ENCODE measurements around the gene RTN4RL1.

The RTN4RL1 gene

DNA sequence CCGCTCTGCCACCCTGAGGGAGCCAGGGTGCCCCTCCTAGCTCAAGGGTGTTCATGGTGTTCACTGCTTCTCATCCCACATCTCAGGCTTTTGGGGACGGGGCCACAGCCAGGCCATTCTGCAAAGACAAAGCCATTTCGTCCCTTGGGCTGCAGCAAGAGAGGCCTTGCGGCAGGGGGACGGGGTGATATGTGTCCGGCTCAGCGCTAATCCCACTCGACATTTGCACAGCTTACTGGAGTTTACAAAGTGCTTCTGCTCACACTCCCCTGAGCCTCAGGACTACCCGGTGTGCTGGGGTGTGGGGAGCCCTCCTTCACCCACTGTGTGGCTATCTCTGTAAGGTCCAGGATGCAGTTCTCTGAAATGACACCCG, 84.3 kb downstream of the RTN4RL1 start:
- H3K4me3 ChIP-seq (replicated peaks; ENCODE audit: low read depth, low read length): no peak overlapping the region
- TF ChIP-seq CTCF (IDR thresholded peaks at IDR 0.05; ENCODE audit: low read depth, low read length, missing control alignments): no peak
- no peak for DNase-seq (ENCODE audit: extremely low read depth, low read depth)

DNA sequence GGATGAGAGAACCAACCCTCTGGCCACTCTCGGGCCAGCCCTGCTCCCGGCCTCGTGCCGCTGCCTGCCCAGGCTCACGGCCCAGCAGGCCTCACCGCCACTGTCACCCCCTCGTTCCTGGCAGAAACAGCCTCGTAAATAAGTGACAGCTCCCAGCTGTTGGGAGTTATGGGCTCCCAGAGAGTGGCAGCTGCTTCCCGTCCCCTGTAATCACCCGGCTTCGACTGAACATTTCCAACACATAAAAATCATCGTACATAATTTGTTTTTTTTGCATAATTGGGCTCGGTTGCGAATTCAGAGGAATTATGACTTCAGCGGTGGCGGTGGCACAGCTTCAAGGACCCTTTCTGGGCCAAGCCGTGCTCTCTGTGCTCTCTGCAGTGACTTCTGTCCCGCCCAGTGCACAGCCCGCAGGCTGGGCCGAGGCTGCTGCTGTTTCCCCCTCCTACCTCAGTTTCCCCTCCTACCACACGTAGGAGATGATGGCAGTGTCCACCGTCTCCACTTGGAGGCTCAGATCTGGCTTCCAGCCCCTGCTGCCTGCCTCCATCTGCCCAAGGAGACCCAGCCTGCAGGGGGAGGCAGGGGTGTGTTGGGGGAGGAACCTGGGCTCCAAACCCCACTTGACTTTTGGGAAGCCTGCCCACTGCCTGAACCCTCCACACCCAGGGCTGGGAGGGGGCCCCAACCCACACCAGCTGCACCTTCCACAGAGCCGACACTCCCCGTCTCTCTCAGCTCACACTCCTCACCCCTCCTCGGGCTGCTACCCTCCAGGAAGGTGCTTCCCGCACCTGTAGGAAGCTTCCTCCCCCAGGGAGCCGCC, 84.9 kb downstream of the RTN4RL1 start:
- TF ChIP-seq CTCF (IDR thresholded peaks at IDR 0.05; ENCODE audit: low read depth, low read length, missing control alignments): no peak
- H3K4me3 ChIP-seq (replicated peaks; ENCODE audit: low read depth, low read length): no peak overlapping the region
- no peak for DNase-seq (ENCODE audit: extremely low read depth, low read depth)

- TF ChIP-seq CTCF (IDR thresholded peaks at IDR 0.05; ENCODE audit: low read depth, low read length, missing control alignments): no peak
- DNase-seq (ENCODE audit: extremely low read depth, low read depth): no peak
- H3K4me3 ChIP-seq (replicated peaks; ENCODE audit: low read depth, low read length): no peak overlapping the region
Measured at GRCh38 chr17:1937461-1937860, 87.7 kb downstream of the RTN4RL1 start.

DNA sequence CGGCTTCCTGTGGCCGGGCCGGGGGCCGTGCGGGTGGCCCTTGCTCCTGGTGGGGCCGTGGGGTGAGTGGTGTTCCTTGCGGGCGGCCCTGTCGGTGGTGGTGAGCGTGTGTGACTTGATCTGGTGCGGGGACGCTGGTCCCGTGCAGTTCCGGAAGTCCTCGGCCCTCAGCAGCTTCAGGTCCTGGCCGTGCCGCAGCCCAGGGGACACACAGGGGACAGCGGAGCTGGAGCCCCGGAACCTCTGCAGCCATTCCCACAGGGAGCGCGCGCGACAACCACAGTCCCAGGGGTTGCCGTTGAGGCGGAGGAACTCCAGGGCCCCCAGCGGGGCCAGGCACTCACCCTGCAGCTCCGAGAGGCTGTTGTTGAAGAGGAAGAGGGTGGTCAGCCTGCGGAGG, 88.4 kb downstream of the RTN4RL1 start:
- H3K4me3 ChIP-seq (replicated peaks; ENCODE audit: low read depth, low read length): no peak overlapping the region
- no peak for TF ChIP-seq CTCF (IDR thresholded peaks at IDR 0.05; ENCODE audit: low read depth, low read length, missing control alignments)
- DNase-seq (ENCODE audit: extremely low read depth, low read depth): no peak

GRCh38 chr17:1934901-1935300, 90.2 kb downstream of the RTN4RL1 start:
- TF ChIP-seq CTCF (IDR thresholded peaks at IDR 0.05; ENCODE audit: low read depth, low read length, missing control alignments): no peak
- no peak overlapping the region for H3K4me3 ChIP-seq (replicated peaks; ENCODE audit: low read depth, low read length)
- DNase-seq (ENCODE audit: extremely low read depth, low read depth): no peak

DNA sequence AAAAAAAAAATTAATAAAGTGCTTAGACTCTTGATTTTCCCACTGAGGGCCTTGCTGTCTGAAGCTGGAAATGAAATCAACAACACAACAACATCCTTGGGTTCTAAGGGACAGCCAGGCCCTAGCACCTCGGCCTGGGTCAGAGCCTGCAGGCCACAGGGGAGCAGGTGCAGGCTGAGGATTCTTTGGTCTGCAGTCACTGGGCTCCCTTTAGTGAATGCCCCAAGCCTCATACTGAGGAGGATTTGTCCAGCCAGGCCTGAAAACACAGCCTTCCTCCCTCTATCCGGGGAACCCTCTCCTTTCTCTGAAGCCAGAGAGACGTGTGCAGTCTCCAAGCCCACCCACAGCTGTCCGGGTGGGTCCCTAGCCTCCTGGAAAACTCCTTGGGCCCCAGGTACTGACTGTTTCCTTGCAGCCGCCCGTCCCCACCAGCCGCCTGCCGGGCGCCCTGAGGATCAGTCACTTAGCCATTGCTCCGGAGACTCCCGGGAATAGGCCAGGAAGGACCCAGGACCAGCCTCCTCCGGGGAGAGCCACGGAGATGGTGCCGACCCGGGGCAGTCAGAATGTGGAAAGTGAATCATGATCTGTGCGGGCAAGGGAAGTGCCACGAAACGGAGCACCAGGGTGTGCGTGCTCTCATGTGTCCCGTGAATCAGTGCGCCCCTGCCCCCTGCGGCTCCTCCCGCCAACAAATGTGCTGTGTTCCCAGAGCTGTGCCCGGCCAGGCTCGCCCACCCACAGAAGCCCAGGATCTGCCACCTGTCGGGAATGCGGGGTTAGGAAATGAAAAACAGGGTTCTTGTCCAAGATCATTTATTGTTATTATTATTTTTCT, 91.0 kb downstream of the RTN4RL1 start:
- TF ChIP-seq CTCF (IDR thresholded peaks at IDR 0.05; ENCODE audit: low read depth, low read length, missing control alignments): no peak
- H3K4me3 ChIP-seq (replicated peaks; ENCODE audit: low read depth, low read length): no peak overlapping the region
- DNase-seq (ENCODE audit: extremely low read depth, low read depth): no peak
